Prostate gland (tissue), 2 donors: ENCODE results near the gene RPL39L. TPM values are rescaled to one million over a fixed set of nuclear protein-coding genes. Genes with fewer than 3 reads are reported as not detected.

ENCODE experiments used
- DNase-seq: peaks from one replicate; pipeline ENCODE4 v3.0.0-alpha.2; 2019; ENCODE audit warnings: low spot score
- H3K27ac ChIP-seq, 2 donors: fragments of 200-600 bp; sonication (generic); 2 replicates each; pipeline ENCODE4 v1.5.1; 2017 to 2019
- H3K27me3 ChIP-seq: fragments of 200-600 bp; sonication (generic); replicated peaks from 2 replicates; pipeline ENCODE4 v1.5.1; 2019; ENCODE audit not compliant: insufficient read depth
- H3K36me3 ChIP-seq, 2 donors: fragments of 200-600 bp; sonication (generic); 1 replicate in 1 of 2; 2 replicates in 1 of 2; pipeline versions ENCODE4 v1.5.1 to v1.8.1; 2017 to 2019
- H3K4me1 ChIP-seq: fragments of 200-600 bp; sonication (generic); replicated peaks from 2 replicates; pipeline ENCODE4 v1.5.1; 2019
- H3K4me3 ChIP-seq, 2 donors: fragments of 200-600 bp; sonication (generic); 2 replicates each; pipeline ENCODE4 v1.5.1; 2017 to 2019
- H3K9me3 ChIP-seq: fragments of 200-600 bp; sonication (generic); 2 replicates; pipeline ENCODE4 v1.5.1; 2017
- CTCF ChIP-seq, 4 experiments: fragments of 200-600 bp in 2 of 4; fragments of 450-650 bp in 2 of 4; sonication (generic) in 2 of 4; IDR thresholded peaks; 1 replicate in 3 of 4; 2 replicates in 1 of 4; pipeline ENCODE4 v1.5.1; 2016 to 2019; ENCODE audit warnings: antibody characterized with exemption in 4 of 4, mild to moderate bottlenecking in 2 of 4, moderate library complexity in 2 of 4
- POLR2A ChIP-seq: fragments of 450-650 bp; IDR thresholded peaks from one replicate; pipeline ENCODE4 v1.6.1; 2016; ENCODE audit warnings: antibody characterized with exemption, mild to moderate bottlenecking
- POLR2AphosphoS5 ChIP-seq: sonication (generic); formaldehyde crosslinking; IDR thresholded peaks from one replicate; pipeline ENCODE4 v1.6.1; 2017; ENCODE audit warnings: antibody characterized with exemption
- WGBS: methylation state at CpG from one replicate; pipeline ENCODE4 v1.1.5; 2018; 5-methylcytosine and 5-hydroxymethylcytosine counted together
- intact Hi-C: fragments of 100-400 bp; cut with DNase I; formaldehyde crosslinking; loops from one replicate; pipeline ENCODE4 v1.14.2; 2022
- total RNA-seq, 2 donors: library from RNA; depleted of rRNA; stranded (reverse); fragments of >200 nt; gene quantifications; one replicate each; pipeline ENCODE4 v1.1.0, GENCODE V29; 2016

The RPL39L gene
- total RNA-seq, 2 donors from 2014 or later: 27.5 to 57.9 TPM

GRCh38 chr3:187077537-187077936 is 61.8 kb downstream of the RPL39L start:
- 92% methylated on average over 5 of the region's 5 CpGs for WGBS
- Histone ChIP-seq H3K36me3 (peaks cover 0 to 3% of the 10 kb centered on the region in 2 donors), H3K4me3 (no peak overlapping the region), H3K4me1 (no peaks in the 10 kb centered on the region), H3K27me3 (no peaks in the 10 kb centered on the region), H3K9me3 (no peaks in the 10 kb centered on the region), H3K27ac (no peak overlapping the region)
- DNase-seq: no peak
- TF ChIP-seq POLR2AphosphoS5 (no peak), CTCF (IDR thresholded peaks at IDR 0.05) (no peak), POLR2A (no peak)
- intact Hi-C loops: no loop called here

GRCh38 chr3:187077085-187077484 is 62.2 kb downstream of the RPL39L start:
- no peak for DNase-seq
- Histone ChIP-seq H3K9me3 (no peaks in the 10 kb centered on the region), H3K4me3 (no peak overlapping the region), H3K4me1 (no peaks in the 10 kb centered on the region), H3K36me3 (peaks cover 0 to 3% of the 10 kb centered on the region in 2 donors), H3K27me3 (no peaks in the 10 kb centered on the region), H3K27ac (no peak overlapping the region)
- intact Hi-C loops: no loop called here
- TF ChIP-seq CTCF (IDR thresholded peaks at IDR 0.05): no peak
- TF ChIP-seq POLR2AphosphoS5: no peak
- no peak for TF ChIP-seq POLR2A
- 75% methylated on average over 3 of the region's 3 CpGs for WGBS

- H3K27me3 ChIP-seq: no peaks in the 10 kb centered on the region
- DNase-seq: no peak
- no peak overlapping the region for H3K27ac ChIP-seq
- no peak overlapping the region for H3K4me3 ChIP-seq
- H3K4me1 ChIP-seq: no peaks in the 10 kb centered on the region
- H3K36me3 ChIP-seq: peaks cover 0 to 3% of the 10 kb centered on the region in 2 donors
- 95% methylated on average over 6 of the region's 6 CpGs for WGBS
- TF ChIP-seq POLR2A: no peak
- TF ChIP-seq POLR2AphosphoS5: no peak
- TF ChIP-seq CTCF (IDR thresholded peaks at IDR 0.05): no peak
- no peaks in the 10 kb centered on the region for H3K9me3 ChIP-seq
- intact Hi-C loops: no loop called here
Observed at GRCh38 chr3:187076297-187076696, 63.0 kb downstream of the RPL39L start.

- H3K4me3 ChIP-seq: no peak overlapping the region
- intact Hi-C loops: no loop called here
- H3K9me3 ChIP-seq: no peaks in the 10 kb centered on the region
- no peaks in the 10 kb centered on the region for H3K4me1 ChIP-seq
- TF ChIP-seq POLR2AphosphoS5 (no peak), POLR2A (no peak), CTCF (IDR thresholded peaks at IDR 0.05) (no peak)
- H3K36me3 ChIP-seq: peaks cover 0 to 3% of the 10 kb centered on the region in 2 donors
- no peaks in the 10 kb centered on the region for H3K27me3 ChIP-seq
- no peak for DNase-seq
- no peak overlapping the region for H3K27ac ChIP-seq
Observed at GRCh38 chr3:187074846-187075245, 64.5 kb downstream of the RPL39L start.

GRCh38 chr3:187073581-187074098 is 65.7 kb downstream of the RPL39L start:
- no peak overlapping the region for H3K4me3 ChIP-seq
- H3K9me3 ChIP-seq: no peaks in the 10 kb centered on the region
- peaks cover 0 to 3% of the 10 kb centered on the region in 2 donors for H3K36me3 ChIP-seq
- DNase-seq: no peak
- no peak overlapping the region for H3K27ac ChIP-seq
- no peaks in the 10 kb centered on the region for H3K27me3 ChIP-seq
- WGBS: 89% methylated on average over 5 of the region's 5 CpGs
- intact Hi-C loops: no loop called here
- TF ChIP-seq CTCF (IDR thresholded peaks at IDR 0.05): no peak
- no peak for TF ChIP-seq POLR2A
- TF ChIP-seq POLR2AphosphoS5: no peak
- no peaks in the 10 kb centered on the region for H3K4me1 ChIP-seq
